ENCODE data around the gene CFAP119.

Gene CFAP119

DNA sequence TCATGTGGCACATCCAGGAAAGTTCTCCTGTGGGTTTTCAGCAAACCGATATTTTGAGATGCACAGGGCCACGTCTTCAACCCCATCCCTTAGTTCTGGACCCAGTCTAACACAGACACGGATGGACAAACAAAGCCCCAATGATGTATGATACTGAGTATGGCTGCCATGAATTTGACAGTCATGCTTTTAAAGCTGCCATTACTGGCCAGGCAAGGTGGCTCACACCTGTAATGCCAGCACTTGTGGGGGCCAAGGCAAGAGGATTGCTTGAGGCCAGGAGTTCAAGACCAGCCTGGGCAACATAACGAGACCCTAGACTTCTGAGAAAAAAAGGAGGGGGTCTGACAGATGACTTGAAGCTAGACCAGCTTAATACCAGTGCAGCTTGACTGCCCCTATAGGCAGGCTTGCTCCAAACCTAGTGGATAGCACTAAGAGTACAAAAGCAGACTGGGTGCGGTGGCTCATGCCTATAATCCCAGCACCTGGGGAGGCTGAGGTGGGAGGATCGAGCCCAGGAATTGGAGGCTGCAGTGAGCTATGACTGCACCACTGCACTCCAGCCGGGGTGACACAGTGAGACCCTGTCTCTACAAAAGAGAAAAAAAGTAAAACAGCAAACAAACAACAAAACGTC, 35.9 kb upstream of the CFAP119 start:
- TF ChIP-seq, protein P1, sequence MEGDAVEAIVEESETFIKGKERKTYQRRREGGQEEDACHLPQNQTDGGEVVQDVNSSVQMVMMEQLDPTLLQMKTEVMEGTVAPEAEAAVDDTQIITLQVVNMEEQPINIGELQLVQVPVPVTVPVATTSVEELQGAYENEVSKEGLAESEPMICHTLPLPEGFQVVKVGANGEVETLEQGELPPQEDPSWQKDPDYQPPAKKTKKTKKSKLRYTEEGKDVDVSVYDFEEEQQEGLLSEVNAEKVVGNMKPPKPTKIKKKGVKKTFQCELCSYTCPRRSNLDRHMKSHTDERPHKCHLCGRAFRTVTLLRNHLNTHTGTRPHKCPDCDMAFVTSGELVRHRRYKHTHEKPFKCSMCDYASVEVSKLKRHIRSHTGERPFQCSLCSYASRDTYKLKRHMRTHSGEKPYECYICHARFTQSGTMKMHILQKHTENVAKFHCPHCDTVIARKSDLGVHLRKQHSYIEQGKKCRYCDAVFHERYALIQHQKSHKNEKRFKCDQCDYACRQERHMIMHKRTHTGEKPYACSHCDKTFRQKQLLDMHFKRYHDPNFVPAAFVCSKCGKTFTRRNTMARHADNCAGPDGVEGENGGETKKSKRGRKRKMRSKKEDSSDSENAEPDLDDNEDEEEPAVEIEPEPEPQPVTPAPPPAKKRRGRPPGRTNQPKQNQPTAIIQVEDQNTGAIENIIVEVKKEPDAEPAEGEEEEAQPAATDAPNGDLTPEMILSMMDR (IDR thresholded peaks at IDR 0.05; ENCODE audit: extremely low read depth, missing control alignments): no peak
- no peak for DNase-seq (ENCODE audit: low spot score)

DNA sequence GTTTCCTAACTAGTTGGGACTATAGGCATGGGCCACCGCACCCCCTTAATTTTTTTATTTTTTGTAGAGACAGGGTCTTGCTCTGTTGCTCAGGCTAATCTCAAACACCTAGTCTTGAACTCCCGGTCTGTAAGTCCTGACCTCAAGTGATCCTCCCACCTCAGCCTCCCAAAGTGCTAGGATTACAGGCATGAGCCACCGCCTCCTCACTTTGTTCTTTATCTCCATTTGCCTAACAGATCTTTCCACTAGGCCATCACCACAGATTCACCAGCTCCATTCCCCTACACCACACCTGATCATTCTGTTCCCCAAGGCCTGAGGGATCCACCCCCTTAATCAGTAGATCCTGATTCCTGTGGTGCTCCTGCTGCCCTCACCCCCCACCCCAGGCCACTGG, 32.8 kb upstream of the CFAP119 start:
- DNase-seq (ENCODE audit: low spot score): no peak
- TF ChIP-seq, protein P1 (IDR thresholded peaks at IDR 0.05; ENCODE audit: extremely low read depth, missing control alignments): no peak

DNA sequence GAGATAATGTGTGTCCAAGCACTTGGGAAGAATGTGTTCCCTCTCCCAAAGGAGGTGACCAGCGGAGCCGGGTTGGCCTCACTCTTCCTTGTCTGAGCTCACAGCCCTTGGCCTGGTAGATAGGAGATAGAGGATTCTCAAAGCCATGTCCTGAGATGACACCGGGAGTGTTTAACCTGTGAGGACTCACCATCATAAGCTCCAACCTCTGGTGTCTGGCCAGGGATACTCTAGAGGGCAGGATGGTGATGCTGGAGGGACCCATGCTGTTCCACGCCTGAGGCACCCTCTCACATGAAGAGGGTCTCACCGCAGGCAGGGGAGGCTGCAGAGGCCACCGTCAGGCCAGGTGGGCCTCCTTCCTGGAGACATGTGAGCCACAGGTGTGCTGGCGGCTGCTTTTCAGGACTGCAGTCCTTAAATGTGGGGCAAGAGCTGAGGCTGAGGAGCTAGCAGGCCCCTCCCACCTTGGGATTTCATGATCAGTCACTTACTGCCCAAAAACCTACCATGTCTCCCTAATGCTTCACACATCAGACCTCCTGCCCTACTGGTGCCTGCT, 31.7 kb upstream of the CFAP119 start:
- TF ChIP-seq, protein P1 (IDR thresholded peaks at IDR 0.05; ENCODE audit: extremely low read depth, missing control alignments): no peak

DNA sequence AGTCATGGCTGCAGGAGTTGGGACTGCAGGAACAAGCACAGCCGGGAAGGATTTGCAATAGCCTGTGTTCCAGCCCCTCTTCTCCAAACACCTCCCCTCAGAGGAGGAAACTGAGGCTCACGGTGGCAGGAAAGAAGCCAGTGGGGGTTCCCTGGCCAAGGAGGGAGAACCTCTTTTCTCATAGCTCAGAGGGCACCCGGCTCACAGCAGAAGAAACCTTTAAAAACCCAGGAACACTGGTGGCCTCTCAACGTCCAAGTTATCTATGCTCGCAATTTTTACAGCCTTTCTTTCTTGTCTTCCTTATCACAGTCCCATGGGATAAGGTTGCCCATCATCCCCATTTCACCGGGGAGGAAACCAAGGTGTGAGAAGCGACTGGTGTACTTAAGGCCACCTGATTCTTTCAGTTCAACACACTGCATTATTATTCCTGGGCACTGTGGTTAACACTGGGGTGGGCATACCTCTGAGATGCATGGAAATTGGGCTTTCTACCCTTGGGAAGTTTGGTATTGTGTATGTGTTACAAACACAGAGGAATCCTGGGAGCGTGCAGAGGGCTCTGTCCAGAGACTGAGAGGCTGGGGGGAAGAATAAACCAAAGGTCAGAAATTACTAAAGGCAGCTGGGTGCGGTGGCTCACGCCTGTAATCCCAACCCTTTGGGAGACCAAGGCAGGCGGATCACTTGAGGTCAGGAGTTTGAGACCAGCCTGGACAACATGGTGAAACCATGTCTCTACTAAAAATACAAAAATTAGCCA, 25.9 kb upstream of the CFAP119 start:
- TF ChIP-seq, protein P1 (IDR thresholded peaks at IDR 0.05; ENCODE audit: extremely low read depth, missing control alignments): no peak
- DNase-seq (ENCODE audit: low spot score): no peak

More for the DNA sequence above, 31.7 kb upstream of the CFAP119 start:
- DNase-seq (ENCODE audit: low spot score): no peak

DNA sequence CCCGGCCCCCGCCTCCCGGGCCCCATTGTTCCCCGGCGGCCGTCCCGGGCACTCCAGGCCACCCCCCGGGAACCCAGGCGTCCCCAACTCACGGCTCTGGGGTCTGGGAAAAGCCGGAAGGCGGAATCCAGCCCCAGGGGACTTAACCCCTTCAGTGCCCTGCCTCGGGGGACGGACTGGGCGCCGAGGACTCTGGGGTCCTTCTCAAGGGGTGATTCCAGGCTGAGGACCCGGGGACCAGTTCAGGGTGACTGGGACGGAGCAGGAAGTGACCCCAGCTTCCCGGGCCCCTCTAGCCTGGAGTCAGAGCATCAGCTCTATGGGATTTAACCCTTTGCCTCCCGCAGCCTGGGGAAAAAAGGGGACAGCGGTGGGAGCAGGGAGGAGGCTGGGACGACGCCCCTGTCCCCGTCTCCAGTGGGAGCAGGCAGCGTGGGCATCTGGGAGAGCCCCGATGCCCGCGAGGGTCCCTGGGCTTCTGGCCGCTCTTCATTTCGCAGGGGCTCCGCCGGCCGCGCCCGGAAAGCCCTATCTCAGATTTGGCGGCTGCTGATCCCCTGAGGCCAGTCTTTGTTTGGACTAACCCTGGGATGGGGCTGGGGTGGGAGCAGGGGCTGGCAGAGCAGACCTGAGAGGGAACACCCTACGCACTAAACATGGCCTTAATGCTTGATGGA, 25.2 kb upstream of the CFAP119 start, which contains the start of gene ZNF629:
TSS of gene ZNF629 (minus strand) at position 270 of the 677 bp plus-strand sequence. CDS start 2,723 bp downstream, outside the sequence.
- TF ChIP-seq, protein P1 (IDR thresholded peaks at IDR 0.05; ENCODE audit: extremely low read depth, missing control alignments): no peak
- peak; percentile 60 for DNase-seq (ENCODE audit: low spot score)

DNA sequence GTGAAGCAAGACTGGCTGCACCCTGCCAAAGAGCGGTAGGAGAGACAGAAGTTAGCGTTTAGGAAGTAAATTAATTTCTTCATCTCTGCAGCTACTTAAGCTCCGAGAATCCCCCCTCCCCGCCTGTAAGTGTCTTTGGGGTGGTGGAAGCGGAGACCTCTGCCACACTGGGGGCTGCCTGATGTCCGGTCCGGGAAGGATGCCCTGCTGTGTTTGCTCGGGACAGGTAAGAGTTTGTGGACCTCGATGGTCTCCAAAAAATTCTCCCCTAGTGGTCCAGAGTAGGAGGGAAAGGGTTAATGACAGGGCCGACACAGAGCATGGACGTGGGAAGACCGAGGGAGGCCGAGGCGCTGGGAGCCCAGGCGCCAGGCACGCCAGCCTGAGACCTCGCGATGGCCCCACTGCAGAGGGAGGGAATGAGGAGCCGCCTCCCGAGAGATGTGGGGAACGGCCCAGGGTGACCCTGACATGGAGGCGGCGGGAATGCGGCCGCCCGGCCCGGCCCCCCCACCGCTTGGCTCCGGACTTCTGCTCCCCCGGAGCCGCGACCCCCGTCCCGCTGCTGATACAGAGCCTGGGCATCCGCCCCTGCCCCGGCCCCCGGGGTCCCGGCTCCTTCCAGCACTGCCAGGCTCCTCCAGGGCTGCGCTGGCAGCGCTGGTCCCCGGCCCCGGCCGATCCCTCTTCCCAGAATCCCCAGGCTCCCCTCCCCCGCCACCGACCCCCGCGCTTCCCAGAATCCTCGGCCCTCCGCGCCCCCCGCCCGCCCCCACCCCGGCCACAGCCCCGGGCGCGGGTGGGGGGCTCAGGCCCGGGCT, 24.5 kb upstream of the CFAP119 start:
- peak; percentile 61 for DNase-seq (ENCODE audit: low spot score)

More for the DNA sequence above, 24.5 kb upstream of the CFAP119 start:
- TF ChIP-seq, protein P1 (IDR thresholded peaks at IDR 0.05; ENCODE audit: extremely low read depth, missing control alignments): no peak
